GM12892 (cell line): ENCODE results near the gene SEMA3F.

ENCODE experiments used
- POLR2A ChIP-seq: IDR thresholded peaks from 2 replicates; pipeline ENCODE4 v1.6.1; 2011; ENCODE audit warnings: low read depth, low read length, control low read depth
- POLR2AphosphoS5 ChIP-seq: IDR thresholded peaks from 2 replicates; pipeline ENCODE4 v1.6.1; 2011; ENCODE audit warnings: low read depth, low read length, control low read depth

GRCh38 chr3:50183755-50184154 lies 28.6 kb downstream of the SEMA3F start:
- TF ChIP-seq POLR2AphosphoS5 = no peak
- TF ChIP-seq POLR2A = no peak
